ENCODE data around the gene ANKS1B. TPM values are rescaled to one million over a fixed set of nuclear protein-coding genes. Genes with fewer than 3 reads are reported as not detected.
A peak's percentile ranks its signal among the peaks of the same experiment; 100 is the strongest.

Gene ANKS1B
- total and polyA plus RNA-seq, 10 of the 15 experiments (the other 5 are each of a cell fraction or from before 2014, with no cell fraction given): 0.16 to 1.3 (median 0.82) TPM; not detected in 7

DNA sequence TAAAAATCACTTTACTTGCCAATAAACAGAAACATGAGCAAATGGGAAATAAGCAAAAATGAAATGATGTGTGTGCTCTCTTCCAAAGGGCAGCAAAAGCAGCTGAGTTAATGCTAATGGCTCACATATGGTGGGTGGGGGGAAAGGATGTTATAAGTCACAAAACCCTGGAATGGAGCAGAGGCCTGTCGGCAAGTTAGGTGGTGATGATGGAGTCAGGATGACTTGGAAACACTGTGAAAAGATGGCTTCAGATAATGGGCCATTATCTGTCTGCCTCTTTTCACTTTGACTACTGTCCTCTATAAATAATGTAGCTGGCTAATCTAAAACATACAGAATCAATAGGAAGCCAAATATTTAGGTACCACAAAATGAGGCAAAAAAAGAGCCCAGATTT, 1111.0 kb downstream of the ANKS1B start:
- WGBS (ENCODE audit: insufficient coverage, insufficient replicate concordance, low lambda C conversion rate, missing lambda C conversion rate): 39% methylated on average over 1 of the region's 1 CpG
- no TSS peak for BruUV-seq (replicated peaks)
- peak; percentile 38 for FAIRE-seq
- Histone ChIP-seq H3K79me2 (ENCODE audit: control insufficient read depth, insufficient read depth, low read length) (no peaks in the 10 kb centered on the region), H4K20me1 (ENCODE audit: control insufficient read depth, insufficient read depth) (no peaks in the 10 kb centered on the region), H3K27me3 (replicated peaks in 1 of 2; ENCODE audit: control insufficient read depth in 2 of 2, insufficient read depth in 2 of 2, low read length in 1 of 2) (peaks cover 0 to 2% of the 10 kb centered on the region in 2 experiments; a peak in 1 of 4 replicates), H3K4me1 (ENCODE audit: control insufficient read depth, insufficient read depth, low read length) (no peaks in the 10 kb centered on the region), H3K27ac (ENCODE audit: control insufficient read depth, insufficient read depth) (no peak overlapping the region), H2AFZ (ENCODE audit: control insufficient read depth, low read depth, low read length) (no peak overlapping the region), H3K4me2 (ENCODE audit: control insufficient read depth, insufficient read depth) (no peak overlapping the region), H3K9me3 (replicated peaks; ENCODE audit: control insufficient read depth, insufficient read depth, low read length) (no peaks in the 10 kb centered on the region), H3K9ac (ENCODE audit: control insufficient read depth, insufficient read depth, low read length) (no peak overlapping the region), H3K4me3 (no peak overlapping the region), H3K36me3 (ENCODE audit: control insufficient read depth in 2 of 2, insufficient read depth in 2 of 2, low read length in 1 of 2) (no peaks in the 10 kb centered on the region)
- intact Hi-C loops (cut with micrococcal nuclease; ENCODE audit: unreplicated experiment) (no loop called here), in situ Hi-C loops (cut with MboI) (no loop called here)
- ATAC-seq: no peak
- DNase-seq (ENCODE audit: low read depth, low spot score): no peak
- ChIA-PET POLR2A (no interaction called here), RAD21 (ENCODE audit: unreplicated experiment) (no interaction called here), SMC1A (ENCODE audit: uncharacterized antibody, unreplicated experiment) (no interaction called here), CTCF (interaction anchor here (1.5 kb wide), 1 partner anchor 8 kb away, joined by 3 read pairs; no protein-coding TSS in a partner anchor)
- TF ChIP-seq RB1 (IDR thresholded peaks at IDR 0.05; ENCODE audit: borderline replicate concordance) (no peak), MTA2 (IDR thresholded peaks at IDR 0.05; ENCODE audit: low read depth) (no peak), KAT2A (conservative IDR thresholded peaks at IDR 0.05; ENCODE audit: control insufficient read depth, low read depth, low read length) (no peak), ZNF217 (IDR thresholded peaks at IDR 0.05) (no peak), FOS (IDR thresholded peaks at IDR 0.05; ENCODE audit: borderline replicate concordance, extremely low read depth, insufficient read length) (no peak), SREBF1 (IDR thresholded peaks at IDR 0.05; ENCODE audit: low read length) (no peak), SMAD5 (IDR thresholded peaks at IDR 0.05; ENCODE audit: low read depth) (no peak), CHD2 (IDR thresholded peaks at IDR 0.05; ENCODE audit: borderline replicate concordance, low read depth, low read length) (no peak), EGR1 (IDR thresholded peaks at IDR 0.05; ENCODE audit: borderline replicate concordance in 1 of 2, low read depth in 2 of 2, low read length in 2 of 2) (no peak)
- TF ChIP-seq, protein P1, sequence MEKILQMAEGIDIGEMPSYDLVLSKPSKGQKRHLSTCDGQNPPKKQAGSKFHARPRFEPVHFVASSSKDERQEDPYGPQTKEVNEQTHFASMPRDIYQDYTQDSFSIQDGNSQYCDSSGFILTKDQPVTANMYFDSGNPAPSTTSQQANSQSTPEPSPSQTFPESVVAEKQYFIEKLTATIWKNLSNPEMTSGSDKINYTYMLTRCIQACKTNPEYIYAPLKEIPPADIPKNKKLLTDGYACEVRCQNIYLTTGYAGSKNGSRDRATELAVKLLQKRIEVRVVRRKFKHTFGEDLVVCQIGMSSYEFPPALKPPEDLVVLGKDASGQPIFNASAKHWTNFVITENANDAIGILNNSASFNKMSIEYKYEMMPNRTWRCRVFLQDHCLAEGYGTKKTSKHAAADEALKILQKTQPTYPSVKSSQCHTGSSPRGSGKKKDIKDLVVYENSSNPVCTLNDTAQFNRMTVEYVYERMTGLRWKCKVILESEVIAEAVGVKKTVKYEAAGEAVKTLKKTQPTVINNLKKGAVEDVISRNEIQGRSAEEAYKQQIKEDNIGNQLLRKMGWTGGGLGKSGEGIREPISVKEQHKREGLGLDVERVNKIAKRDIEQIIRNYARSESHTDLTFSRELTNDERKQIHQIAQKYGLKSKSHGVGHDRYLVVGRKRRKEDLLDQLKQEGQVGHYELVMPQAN (conservative IDR thresholded peaks at IDR 0.05): no peak
- TF ChIP-seq, protein P2, sequence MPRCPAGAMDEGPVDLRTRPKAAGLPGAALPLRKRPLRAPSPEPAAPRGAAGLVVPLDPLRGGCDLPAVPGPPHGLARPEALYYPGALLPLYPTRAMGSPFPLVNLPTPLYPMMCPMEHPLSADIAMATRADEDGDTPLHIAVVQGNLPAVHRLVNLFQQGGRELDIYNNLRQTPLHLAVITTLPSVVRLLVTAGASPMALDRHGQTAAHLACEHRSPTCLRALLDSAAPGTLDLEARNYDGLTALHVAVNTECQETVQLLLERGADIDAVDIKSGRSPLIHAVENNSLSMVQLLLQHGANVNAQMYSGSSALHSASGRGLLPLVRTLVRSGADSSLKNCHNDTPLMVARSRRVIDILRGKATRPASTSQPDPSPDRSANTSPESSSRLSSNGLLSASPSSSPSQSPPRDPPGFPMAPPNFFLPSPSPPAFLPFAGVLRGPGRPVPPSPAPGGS (IDR thresholded peaks at IDR 0.05; ENCODE audit: borderline replicate concordance, insufficient read depth, low read depth, low read length, poor library complexity, severe bottlenecking): no peak
- TF ChIP-seq, protein P3, sequence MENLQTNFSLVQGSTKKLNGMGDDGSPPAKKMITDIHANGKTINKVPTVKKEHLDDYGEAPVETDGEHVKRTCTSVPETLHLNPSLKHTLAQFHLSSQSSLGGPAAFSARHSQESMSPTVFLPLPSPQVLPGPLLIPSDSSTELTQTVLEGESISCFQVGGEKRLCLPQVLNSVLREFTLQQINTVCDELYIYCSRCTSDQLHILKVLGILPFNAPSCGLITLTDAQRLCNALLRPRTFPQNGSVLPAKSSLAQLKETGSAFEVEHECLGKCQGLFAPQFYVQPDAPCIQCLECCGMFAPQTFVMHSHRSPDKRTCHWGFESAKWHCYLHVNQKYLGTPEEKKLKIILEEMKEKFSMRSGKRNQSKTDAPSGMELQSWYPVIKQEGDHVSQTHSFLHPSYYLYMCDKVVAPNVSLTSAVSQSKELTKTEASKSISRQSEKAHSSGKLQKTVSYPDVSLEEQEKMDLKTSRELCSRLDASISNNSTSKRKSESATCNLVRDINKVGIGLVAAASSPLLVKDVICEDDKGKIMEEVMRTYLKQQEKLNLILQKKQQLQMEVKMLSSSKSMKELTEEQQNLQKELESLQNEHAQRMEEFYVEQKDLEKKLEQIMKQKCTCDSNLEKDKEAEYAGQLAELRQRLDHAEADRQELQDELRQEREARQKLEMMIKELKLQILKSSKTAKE (IDR thresholded peaks at IDR 0.05; ENCODE audit: low read depth, poor library complexity, severe bottlenecking): no peak
- TF ChIP-seq, protein P4, sequence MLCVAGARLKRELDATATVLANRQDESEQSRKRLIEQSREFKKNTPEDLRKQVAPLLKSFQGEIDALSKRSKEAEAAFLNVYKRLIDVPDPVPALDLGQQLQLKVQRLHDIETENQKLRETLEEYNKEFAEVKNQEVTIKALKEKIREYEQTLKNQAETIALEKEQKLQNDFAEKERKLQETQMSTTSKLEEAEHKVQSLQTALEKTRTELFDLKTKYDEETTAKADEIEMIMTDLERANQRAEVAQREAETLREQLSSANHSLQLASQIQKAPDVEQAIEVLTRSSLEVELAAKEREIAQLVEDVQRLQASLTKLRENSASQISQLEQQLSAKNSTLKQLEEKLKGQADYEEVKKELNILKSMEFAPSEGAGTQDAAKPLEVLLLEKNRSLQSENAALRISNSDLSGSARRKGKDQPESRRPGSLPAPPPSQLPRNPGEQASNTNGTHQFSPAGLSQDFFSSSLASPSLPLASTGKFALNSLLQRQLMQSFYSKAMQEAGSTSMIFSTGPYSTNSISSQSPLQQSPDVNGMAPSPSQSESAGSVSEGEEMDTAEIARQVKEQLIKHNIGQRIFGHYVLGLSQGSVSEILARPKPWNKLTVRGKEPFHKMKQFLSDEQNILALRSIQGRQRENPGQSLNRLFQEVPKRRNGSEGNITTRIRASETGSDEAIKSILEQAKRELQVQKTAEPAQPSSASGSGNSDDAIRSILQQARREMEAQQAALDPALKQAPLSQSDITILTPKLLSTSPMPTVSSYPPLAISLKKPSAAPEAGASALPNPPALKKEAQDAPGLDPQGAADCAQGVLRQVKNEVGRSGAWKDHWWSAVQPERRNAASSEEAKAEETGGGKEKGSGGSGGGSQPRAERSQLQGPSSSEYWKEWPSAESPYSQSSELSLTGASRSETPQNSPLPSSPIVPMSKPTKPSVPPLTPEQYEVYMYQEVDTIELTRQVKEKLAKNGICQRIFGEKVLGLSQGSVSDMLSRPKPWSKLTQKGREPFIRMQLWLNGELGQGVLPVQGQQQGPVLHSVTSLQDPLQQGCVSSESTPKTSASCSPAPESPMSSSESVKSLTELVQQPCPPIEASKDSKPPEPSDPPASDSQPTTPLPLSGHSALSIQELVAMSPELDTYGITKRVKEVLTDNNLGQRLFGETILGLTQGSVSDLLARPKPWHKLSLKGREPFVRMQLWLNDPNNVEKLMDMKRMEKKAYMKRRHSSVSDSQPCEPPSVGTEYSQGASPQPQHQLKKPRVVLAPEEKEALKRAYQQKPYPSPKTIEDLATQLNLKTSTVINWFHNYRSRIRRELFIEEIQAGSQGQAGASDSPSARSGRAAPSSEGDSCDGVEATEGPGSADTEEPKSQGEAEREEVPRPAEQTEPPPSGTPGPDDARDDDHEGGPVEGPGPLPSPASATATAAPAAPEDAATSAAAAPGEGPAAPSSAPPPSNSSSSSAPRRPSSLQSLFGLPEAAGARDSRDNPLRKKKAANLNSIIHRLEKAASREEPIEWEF (IDR thresholded peaks at IDR 0.05; ENCODE audit: insufficient replicate concordance, low read depth, low read length): no peak
